ENCODE data around the gene ABHD2. TPM values are rescaled to one million over a fixed set of nuclear protein-coding genes. Genes with fewer than 3 reads are reported as not detected.

The ABHD2 gene
- total RNA-seq, 1 donor from 2014 or later: 48.8 TPM

DNA sequence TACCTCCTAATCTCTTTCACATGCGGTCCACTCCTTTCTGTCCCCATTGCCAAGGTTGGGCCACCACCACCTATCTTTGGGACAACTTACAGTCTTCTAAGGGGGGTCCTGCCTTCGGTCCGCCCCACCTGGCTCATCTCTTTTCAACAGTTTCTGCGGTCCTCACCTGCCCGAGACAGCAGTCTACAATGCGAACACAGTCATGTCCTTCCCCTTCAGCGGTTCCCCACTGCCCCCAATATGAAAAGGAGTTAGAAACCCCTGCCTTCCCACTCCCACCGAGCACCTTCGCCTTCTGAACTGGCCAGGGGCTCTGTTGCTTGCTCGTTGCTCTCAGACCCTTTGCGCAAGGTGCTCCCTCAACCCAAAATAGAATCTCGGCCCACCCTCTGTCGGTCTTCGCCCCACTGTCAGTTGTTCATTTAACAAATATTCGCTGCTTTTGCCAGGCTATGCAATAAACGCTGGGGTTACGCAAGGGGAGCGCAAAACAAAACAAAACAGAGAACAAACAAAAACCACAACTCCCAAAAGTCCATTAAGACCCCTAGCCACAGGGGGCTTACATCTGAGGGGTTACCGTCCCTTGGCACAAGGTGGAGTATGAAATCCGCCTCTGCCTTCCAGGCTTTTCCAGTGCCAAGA is 154.9 kb downstream of the ABHD2 start:
- intact Hi-C loops (cut with micrococcal nuclease): loop anchor here (1.0 to 10.0 kb wide), 5 partner anchors 36 to 776 kb away; partner anchors contain the start of genes DET1, MRPL46, MRPS11 and POLG
- POLR2A ChIA-PET: interaction anchor here (1.2 kb wide), 1 partner anchor 91 kb away, joined by 6 read pairs; the partner anchor contains the start of gene POLG
- DNase-seq (no peak), ATAC-seq (ENCODE audit: low read depth) (peak; percentile 2)
- Mint-ChIP-seq H3K9me3 (no peaks in the 10 kb centered on the region), H3K27ac (peak overlapping the region; percentile 75), H3K27me3 (no peaks in the 10 kb centered on the region), H3K4me1 (peaks cover 29% of the 10 kb centered on the region), H3K4me3 (peak overlapping the region; percentile 90), H3K36me3 (ENCODE audit: low read depth) (peaks cover 8% of the 10 kb centered on the region)
- TF ChIP-seq, protein P1, sequence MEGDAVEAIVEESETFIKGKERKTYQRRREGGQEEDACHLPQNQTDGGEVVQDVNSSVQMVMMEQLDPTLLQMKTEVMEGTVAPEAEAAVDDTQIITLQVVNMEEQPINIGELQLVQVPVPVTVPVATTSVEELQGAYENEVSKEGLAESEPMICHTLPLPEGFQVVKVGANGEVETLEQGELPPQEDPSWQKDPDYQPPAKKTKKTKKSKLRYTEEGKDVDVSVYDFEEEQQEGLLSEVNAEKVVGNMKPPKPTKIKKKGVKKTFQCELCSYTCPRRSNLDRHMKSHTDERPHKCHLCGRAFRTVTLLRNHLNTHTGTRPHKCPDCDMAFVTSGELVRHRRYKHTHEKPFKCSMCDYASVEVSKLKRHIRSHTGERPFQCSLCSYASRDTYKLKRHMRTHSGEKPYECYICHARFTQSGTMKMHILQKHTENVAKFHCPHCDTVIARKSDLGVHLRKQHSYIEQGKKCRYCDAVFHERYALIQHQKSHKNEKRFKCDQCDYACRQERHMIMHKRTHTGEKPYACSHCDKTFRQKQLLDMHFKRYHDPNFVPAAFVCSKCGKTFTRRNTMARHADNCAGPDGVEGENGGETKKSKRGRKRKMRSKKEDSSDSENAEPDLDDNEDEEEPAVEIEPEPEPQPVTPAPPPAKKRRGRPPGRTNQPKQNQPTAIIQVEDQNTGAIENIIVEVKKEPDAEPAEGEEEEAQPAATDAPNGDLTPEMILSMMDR (IDR thresholded peaks at IDR 0.05): no peak
- CTCF ChIA-PET: interaction anchor here (0.6 kb wide), 1 partner anchor 43 kb away, joined by 3 read pairs; no protein-coding TSS in a partner anchor

DNA sequence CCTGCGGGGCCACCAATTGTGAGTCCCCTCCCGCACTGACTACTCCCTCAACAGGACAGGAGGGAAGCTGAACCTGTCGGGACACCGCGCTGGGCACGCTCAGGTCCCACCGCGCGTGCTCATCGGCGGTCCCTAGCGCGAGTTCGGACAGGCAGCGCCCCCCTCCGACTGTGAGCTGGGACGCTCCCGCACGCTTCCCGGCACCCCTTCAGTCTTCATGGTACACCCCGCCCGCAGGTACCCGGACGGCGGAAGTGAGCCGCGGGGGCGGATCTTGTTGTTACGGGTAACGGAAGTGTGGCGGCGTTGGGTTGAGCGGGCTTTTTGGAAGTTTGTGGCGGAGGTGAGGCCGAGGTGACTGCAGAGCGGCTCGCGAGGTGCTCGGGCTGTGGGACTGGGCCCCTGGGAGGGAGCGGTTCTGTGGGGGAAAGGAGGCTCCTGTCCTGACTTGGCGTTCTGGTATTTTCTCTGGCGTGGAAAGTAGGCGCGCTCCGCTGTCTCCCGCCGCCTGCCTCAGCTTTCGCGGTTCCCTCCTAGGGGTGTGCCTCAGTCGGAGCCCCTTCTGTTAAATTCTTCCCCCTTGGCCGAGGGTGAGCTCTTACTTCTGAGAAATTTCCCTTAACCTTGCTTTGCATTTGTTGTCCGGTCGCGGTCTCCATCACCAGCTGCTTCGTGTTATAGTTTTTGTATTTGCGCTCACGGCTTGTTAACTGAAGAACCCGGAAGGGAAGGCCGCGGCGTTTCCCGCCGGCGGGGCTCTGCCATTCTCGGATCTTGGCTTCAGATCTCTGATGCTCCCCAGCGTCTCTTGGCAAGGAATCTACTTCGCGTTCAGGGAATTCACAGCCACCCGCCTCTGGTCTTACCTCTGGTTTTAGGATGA is 155.7 kb downstream of the ABHD2 start, which contains the start of gene FANCI:
TSS of gene FANCI (plus strand) at position 289 of the 883 bp plus-strand sequence. CDS start 3,669 bp downstream, outside the sequence.
- ChIA-PET CTCF (interaction anchor here (0.6 kb wide), 1 partner anchor 43 kb away, joined by 3 read pairs; no protein-coding TSS in a partner anchor), POLR2A (interaction anchor here (1.2 kb wide), 1 partner anchor 91 kb away, joined by 6 read pairs; the partner anchor contains the start of gene POLG)
- intact Hi-C loops (cut with micrococcal nuclease): loop anchor here (1.0 to 10.0 kb wide), 5 partner anchors 37 to 777 kb away; partner anchors contain the start of genes DET1, MRPL46, MRPS11 and POLG
- Mint-ChIP-seq H3K27ac (peak within 1 kb of the TSS; percentile 75), H3K36me3 (ENCODE audit: low read depth) (peaks cover 10% of the 10 kb centered on the region), H3K9me3 (no peaks in the 10 kb centered on the region), H3K4me1 (peaks cover 29% of the 10 kb centered on the region), H3K27me3 (no peaks in the 10 kb centered on the region), H3K4me3 (peak within 1 kb of the TSS; percentile 90)
- ATAC-seq (ENCODE audit: low read depth) (peak; percentile 97), DNase-seq (peak; percentile 94)
- TF ChIP-seq, protein P1 (IDR thresholded peaks at IDR 0.05): no peak

DNA sequence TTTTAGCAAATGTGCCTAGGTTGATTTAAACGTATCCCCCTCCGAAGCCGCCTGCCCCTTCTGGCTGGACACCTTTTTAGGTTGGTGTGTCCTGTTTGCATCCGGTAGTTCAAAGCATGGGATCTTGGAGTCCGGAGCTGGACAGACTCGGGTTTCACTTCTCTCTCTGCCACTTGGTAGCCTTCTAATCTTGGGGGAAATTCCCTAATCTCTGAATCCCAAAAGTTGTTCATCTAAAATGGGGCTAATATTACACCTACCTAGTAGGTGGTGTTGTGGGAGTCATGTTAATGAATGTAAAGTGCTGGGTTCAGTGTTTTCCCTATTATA is 156.3 kb downstream of the ABHD2 start:
- ATAC-seq (ENCODE audit: low read depth): no peak
- POLR2A ChIA-PET: interaction anchor here (0.8 to 1.2 kb wide), 2 partner anchors 11 to 90 kb away, joined by 4 to 6 read pairs; partner anchors contain the start of gene POLG
- TF ChIP-seq, protein P1 (IDR thresholded peaks at IDR 0.05): no peak

DNA sequence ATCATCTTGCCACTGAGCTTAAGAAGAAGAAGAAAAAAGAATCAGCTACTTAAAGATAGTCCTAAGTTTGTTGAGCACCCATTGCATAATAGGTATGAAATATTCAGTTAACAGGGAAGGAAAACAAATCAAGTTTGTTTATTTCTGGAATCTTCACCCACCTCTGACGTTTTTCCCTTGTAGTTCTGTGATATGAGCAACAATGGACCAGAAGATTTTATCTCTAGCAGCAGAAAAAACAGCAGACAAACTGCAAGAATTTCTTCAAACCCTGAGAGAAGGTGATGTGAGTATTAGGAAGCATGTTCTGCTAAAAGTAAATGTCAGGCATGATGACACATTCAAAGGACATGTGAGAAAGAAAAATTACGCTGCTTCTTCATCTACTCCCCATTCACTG is 159.2 kb downstream of the ABHD2 start:
- no peak for DNase-seq
- H3K4me1 Mint-ChIP-seq: peaks cover 29% of the 10 kb centered on the region
- POLR2A ChIA-PET: interaction anchor here (0.7 kb wide), 1 partner anchor 264 kb away, joined by 5 read pairs; no protein-coding TSS in a partner anchor
- H3K36me3 Mint-ChIP-seq (ENCODE audit: low read depth): peaks cover 10% of the 10 kb centered on the region
- H3K4me3 Mint-ChIP-seq: no peak overlapping the region
- H3K27me3 Mint-ChIP-seq: no peaks in the 10 kb centered on the region
- intact Hi-C loops (cut with micrococcal nuclease): loop anchor here (10.0 kb wide), 1 partner anchor 703 kb away; the partner anchor contains the start of gene DET1
- TF ChIP-seq, protein P1 (IDR thresholded peaks at IDR 0.05): no peak
- CTCF ChIA-PET: no interaction called here
- ATAC-seq (ENCODE audit: low read depth): no peak
- H3K9me3 Mint-ChIP-seq: no peaks in the 10 kb centered on the region
- H3K27ac Mint-ChIP-seq: no peak overlapping the region

More for the DNA sequence above, 156.3 kb downstream of the ABHD2 start:
- H3K27me3 Mint-ChIP-seq: no peaks in the 10 kb centered on the region
- DNase-seq: no peak
- CTCF ChIA-PET: interaction anchor here (0.6 kb wide), 1 partner anchor 41 kb away, joined by 3 read pairs; no protein-coding TSS in a partner anchor
- H3K4me1 Mint-ChIP-seq: peaks cover 29% of the 10 kb centered on the region
- H3K4me3 Mint-ChIP-seq: peak overlapping the region; percentile 90
- no peaks in the 10 kb centered on the region for H3K9me3 Mint-ChIP-seq
- peaks cover 10% of the 10 kb centered on the region for H3K36me3 Mint-ChIP-seq (ENCODE audit: low read depth)
- intact Hi-C loops (cut with micrococcal nuclease): loop anchor here (10.0 kb wide), 1 partner anchor 700 kb away; the partner anchor contains the start of gene DET1
- peak overlapping the region; percentile 75 for H3K27ac Mint-ChIP-seq

All from activated B cell treated with CpG ODN at 0.5 μM for 24 hours (primary cell).